Measurements from ENCODE around the gene CHST11.

GRCh38 chr12:104463368-104463767, 6.6 kb downstream of the CHST11 start:
- TF ChIP-seq EZH2 (IDR thresholded peaks at IDR 0.05; ENCODE audit: low read length), result no peak
- TF ChIP-seq CTCF (optimal IDR thresholded peaks at IDR 0.05 in 1 of 3, IDR thresholded peaks at IDR 0.05 in 1 of 3, conservative IDR thresholded peaks at IDR 0.05 in 1 of 3; ENCODE audit: extremely low read depth in 1 of 3, insufficient read depth in 2 of 3, low read length in 3 of 3), result no peak
